K562 (cell line): ENCODE results near the gene BLOC1S4. TPM values are rescaled to one million over a fixed set of nuclear protein-coding genes. Genes with fewer than 3 reads are reported as not detected.

Source experiments
- AFF4 ChIP-seq: sonication (generic); formaldehyde crosslinking; IDR thresholded peaks from 2 replicates; pipeline ENCODE4 v1.8.0; 2023; ENCODE audit warnings: mild to moderate bottlenecking, missing genetic modification reagents
- ERF ChIP-seq: fragments of 450-650 bp; formaldehyde crosslinking; IDR thresholded peaks from 2 replicates; pipeline ENCODE4 v1.4.0; 2020; ENCODE audit warnings: mild to moderate bottlenecking, mixed read lengths
- ETV1 ChIP-seq: fragments of 450-650 bp; conservative IDR thresholded peaks from 2 replicates; pipeline ENCODE4 v1.6.1; 2016; ENCODE audit warnings: missing genetic modification characterization, control low read depth, low read depth, missing compliant biosample characterization
- HDGF ChIP-seq: fragments of 450-650 bp; IDR thresholded peaks from 2 replicates; pipeline ENCODE4 v1.6.1; 2016
- ID3 ChIP-seq, 2 experiments: fragments of 250-450 bp in 1 of 2; fragments of 450-650 bp in 1 of 2; sonication (Bioruptor Pico) in 1 of 2; IDR thresholded peaks; 2 replicates each; pipeline versions ENCODE4 v1.6.1 to v1.8.0; 2016 to 2021; ENCODE audit warnings: mild to moderate bottlenecking in 2 of 2, moderate library complexity in 2 of 2, missing compliant biosample characterization in 1 of 2, missing genetic modification characterization in 1 of 2
- ILF3 ChIP-seq: fragments of 450-650 bp; IDR thresholded peaks from 2 replicates; pipeline ENCODE4 v1.6.1; 2018; ENCODE audit warnings: antibody characterized with exemption, mild to moderate bottlenecking, moderate library complexity, borderline replicate concordance
- MCM3 ChIP-seq: fragments of 450-650 bp; IDR thresholded peaks from 2 replicates; pipeline ENCODE4 v1.6.1; 2016
- NKRF ChIP-seq: fragments of 450-650 bp; IDR thresholded peaks from 2 replicates; pipeline ENCODE4 v1.6.1; 2016; ENCODE audit warnings: borderline replicate concordance
- STAT6 ChIP-seq: sonication (generic); formaldehyde crosslinking; IDR thresholded peaks from 2 replicates; pipeline ENCODE4 v1.8.1; 2023; ENCODE audit warnings: mild to moderate bottlenecking, missing genetic modification reagents
- THRAP3 ChIP-seq: fragments of 450-650 bp; IDR thresholded peaks from 2 replicates; pipeline ENCODE4 v1.6.1; 2016; ENCODE audit warnings: mild to moderate bottlenecking, inconsistent platforms, borderline replicate concordance
- U2AF1 ChIP-seq: fragments of 200-400 bp; formaldehyde crosslinking; optimal IDR thresholded peaks from 2 replicates; pipeline ENCODE3; 2017; ENCODE audit warnings: mild to moderate bottlenecking, low read depth, low read length, moderate library complexity
- XRCC4 ChIP-seq: IDR thresholded peaks from one replicate; pipeline ENCODE4 v1.6.1; 2011; ENCODE audit not compliant: insufficient read depth, insufficient read length; ENCODE audit errors: extremely low read depth
- ZEB2 ChIP-seq: fragments of 450-650 bp; IDR thresholded peaks from 2 replicates; pipeline ENCODE4 v1.6.1; 2016
- ZKSCAN3 ChIP-seq: fragments of 250-450 bp; sonication (Bioruptor Pico); IDR thresholded peaks from 2 replicates; pipeline ENCODE4 v1.4.0; 2020
- ZNF445 ChIP-seq: fragments of 250-450 bp; sonication (Bioruptor Pico); IDR thresholded peaks from 2 replicates; pipeline ENCODE4 v1.4.0; 2020; ENCODE audit warnings: low read depth, mild to moderate bottlenecking, moderate library complexity
- ZNF511 ChIP-seq: sonication (generic); formaldehyde crosslinking; IDR thresholded peaks from 2 replicates; pipeline ENCODE4 v1.8.0; 2022; ENCODE audit warnings: mild to moderate bottlenecking, missing genetic modification reagents
- ZNF584 ChIP-seq: fragments of 200-800 bp; sonication (Bioruptor generic); IDR thresholded peaks from 2 replicates; pipeline ENCODE4 v1.6.1; 2016; ENCODE audit warnings: low read depth, mild to moderate bottlenecking, missing genetic modification characterization, missing compliant biosample characterization
- polyA plus RNA-seq, 8 experiments: library from polyadenylated mRNA; depleted of rRNA in 4 of 8; stranded (reverse) in 5 of 8; unstranded in 3 of 8; fragments of >200 nt; fragmentation: Nextera tagmentation in 2 of 8; fragmentation: Illumina TruSeq in 1 of 8; extraction: Ambion mirVana in 2 of 8; extraction: Trizol in 1 of 8; gene quantifications; 2 replicates each; pipeline versions ENCODE4 v1.2.1 to v1.2.3, GENCODE V29; 2011 to 2014; ENCODE audit warnings: inconsistent platforms in 1 of 8, missing spikeins in 1 of 8
- total RNA-seq, 7 experiments: library from RNA; depleted of rRNA in 6 of 7; stranded (reverse); fragments of >200 nt in 6 of 7; fragmentation: Illumina TruSeq in 2 of 7; extraction: Trizol in 2 of 7; gene quantifications; 2 replicates each; pipeline versions ENCODE4 v1.2.1 to v1.2.3, GENCODE V29; 2011 to 2021; ENCODE audit warnings: low replicate concordance in 1 of 7

The BLOC1S4 gene
- total and polyA plus RNA-seq, 9 of the 15 experiments (the other 6 are each of a cell fraction or from before 2014, with no cell fraction given): 3.1 to 31.6 (median 11.2) TPM

GRCh38 chr4:6676722-6677558, 39.0 kb upstream of the BLOC1S4 start (continued):
- TF ChIP-seq ETV1 (tag): no peak
- no peak for TF ChIP-seq ZEB2
- no peak for TF ChIP-seq ZNF584 (CRISPR knock-in tag)
- no peak; the same call in 1 of the 2 replicates for TF ChIP-seq ILF3
- TF ChIP-seq STAT6 (CRISPR knock-in tag): no peak
- 0 out of 2 replicates have a peak, but pooled peaks have one; percentile 55 for TF ChIP-seq HDGF
- TF ChIP-seq MCM3: no peak
- TF ChIP-seq THRAP3: no peak; the same call in 1 of the 2 replicates
- TF ChIP-seq AFF4: no peak
- no peak for TF ChIP-seq U2AF1
- TF ChIP-seq ERF (CRISPR knock-in tag): no peak
- no peak for TF ChIP-seq ZNF445
- TF ChIP-seq ZNF511: no peak
- TF ChIP-seq NKRF: no peak
- no peak for TF ChIP-seq XRCC4
- no peak for TF ChIP-seq ZKSCAN3 (CRISPR knock-in tag)
- TF ChIP-seq ID3 (CRISPR knock-in tag; IDR thresholded peaks at IDR 0.05): no peak
- no peak for TF ChIP-seq ID3 (tag; IDR thresholded peaks at IDR 0.05)
